Keratinocyte (primary cell): ENCODE data around the gene KRTAP10-7.

Source experiments
- CTCF ChIP-seq, 3 experiments: IDR thresholded peaks in 1 of 3; conservative IDR thresholded peaks in 1 of 3; optimal IDR thresholded peaks in 1 of 3; 2 replicates in 2 of 3; 3 replicates in 1 of 3; pipeline versions ENCODE3 to v1.5.1; 2011; ENCODE audit warnings: low read length in 3 of 3, mild to moderate bottlenecking in 3 of 3, moderate library complexity in 2 of 3, control low read depth in 1 of 3, inconsistent platforms in 1 of 3; ENCODE audit not compliant: insufficient read depth in 2 of 3; ENCODE audit errors: extremely low read depth in 1 of 3
- EZH2 ChIP-seq: IDR thresholded peaks from one replicate; pipeline ENCODE4 v1.6.1; 2012; ENCODE audit warnings: inconsistent platforms, mild to moderate bottlenecking, low read length, moderate library complexity

- TF ChIP-seq CTCF (optimal IDR thresholded peaks at IDR 0.05 in 1 of 3, IDR thresholded peaks at IDR 0.05 in 1 of 3, conservative IDR thresholded peaks at IDR 0.05 in 1 of 3; ENCODE audit: extremely low read depth in 1 of 3, insufficient read depth in 2 of 3, low read length in 3 of 3), result peak in 2 of 3 experiments; percentile 1 to 54
- TF ChIP-seq EZH2, result no peak
These were observed 25.7 kb upstream of the KRTAP10-7 start for GRCh38 chr21:44574457-44575306.
